HG02588 (cell line): ENCODE measurements around the gene AK9.
"Not testable (repeated sequence)": the region's sequence is repeated elsewhere in the genome, so short reads cannot be mapped to it uniquely, and the experiment has no call there.

Experiments
- ATAC-seq: cut with Tn5 transposase; IDR thresholded peaks from one replicate; pipeline ENCODE4 v1.9.1; 2021; ENCODE audit warnings: mild to moderate bottlenecking, moderate library complexity; ENCODE audit not compliant: unreplicated experiment

The AK9 gene

GRCh38 chr6:109690737-109691621, at the start of gene AK9, which contains the start of gene FIG4:
Gene AK9 (minus strand): TSS chr6:109691202. CDS start chr6:109675745, 15,457 bp downstream.
Gene FIG4 (plus strand): TSS chr6:109691296. CDS start chr6:109691436, 140 bp downstream.
- ATAC-seq, result peak; percentile 96

- ATAC-seq, result no peak
Observed at GRCh38 chr6:109740787-109741186, 49.8 kb upstream of the AK9 start.

- no peak for ATAC-seq
Observed at GRCh38 chr6:109739686-109740085, 48.7 kb upstream of the AK9 start.

- ATAC-seq, result no peak
Observed at GRCh38 chr6:109738667-109739066, 47.7 kb upstream of the AK9 start.

- ATAC-seq, result no peak
Observed at GRCh38 chr6:109738255-109738654, 47.3 kb upstream of the AK9 start.

- no peak for ATAC-seq
Observed at GRCh38 chr6:109736273-109737025, 45.4 kb upstream of the AK9 start.

GRCh38 chr6:109725250-109725649, 34.2 kb upstream of the AK9 start:
- not testable (repeated sequence) for ATAC-seq

- ATAC-seq, result no peak
Observed at GRCh38 chr6:109722564-109723254, 31.7 kb upstream of the AK9 start.

- no peak for ATAC-seq
Observed at GRCh38 chr6:109722011-109722410, 31.0 kb upstream of the AK9 start.

GRCh38 chr6:109720311-109720710, 29.3 kb upstream of the AK9 start:
- ATAC-seq, result no peak

- no peak for ATAC-seq
Observed at GRCh38 chr6:109718991-109719390, 28.0 kb upstream of the AK9 start.

- ATAC-seq, result no peak
Observed at GRCh38 chr6:109717971-109718370, 27.0 kb upstream of the AK9 start.

- ATAC-seq, result no peak
Observed at GRCh38 chr6:109715616-109716015, 24.6 kb upstream of the AK9 start.

- ATAC-seq, result no peak
Observed at GRCh38 chr6:109714611-109715010, 23.6 kb upstream of the AK9 start.

- no peak for ATAC-seq
Observed at GRCh38 chr6:109714166-109714565, 23.2 kb upstream of the AK9 start.

GRCh38 chr6:109713097-109713496, 22.1 kb upstream of the AK9 start:
- no peak for ATAC-seq

- ATAC-seq, result not testable (repeated sequence)
Observed at GRCh38 chr6:109708099-109708498, 17.1 kb upstream of the AK9 start.

- ATAC-seq, result no peak
Observed at GRCh38 chr6:109706513-109706912, 15.5 kb upstream of the AK9 start.

GRCh38 chr6:109705258-109705657, 14.3 kb upstream of the AK9 start:
- peak; percentile 85 for ATAC-seq

GRCh38 chr6:109702791-109703190, 11.8 kb upstream of the AK9 start:
- no peak for ATAC-seq

GRCh38 chr6:109701774-109702173, 10.8 kb upstream of the AK9 start:
- ATAC-seq, result no peak
